Sigmoid colon (tissue), 7 donors: ENCODE measurements around the gene NAGS. TPM values are rescaled to one million over a fixed set of nuclear protein-coding genes. Genes with fewer than 3 reads are reported as not detected.

Experiments used
- DNase-seq: peaks from one replicate; pipeline ENCODE4 v3.0.0-alpha.2; 2019
- H3K27ac ChIP-seq, 4 donors: fragments of 200-600 bp; sonication (generic); one replicate each; pipeline ENCODE4 v1.5.1; 2016 to 2019; ENCODE audit warnings: mild to moderate bottlenecking in 1 of 4
- H3K27me3 ChIP-seq, 3 donors: fragments of 200-600 bp; sonication (generic); one replicate each; pipeline ENCODE4 v1.5.1; 2019; ENCODE audit warnings: mild to moderate bottlenecking in 1 of 3
- H3K36me3 ChIP-seq, 4 donors: fragments of 200-600 bp; sonication (generic); one replicate each; pipeline ENCODE4 v1.5.1; 2016 to 2019
- H3K4me1 ChIP-seq, 4 donors: fragments of 200-600 bp; sonication (generic); one replicate each; pipeline ENCODE4 v1.5.1; 2017 to 2019
- H3K4me3 ChIP-seq, 4 donors: fragments of 200-600 bp; sonication (generic); one replicate each; pipeline ENCODE4 v1.5.1; 2017 to 2019; ENCODE audit warnings: mild to moderate bottlenecking in 2 of 4, moderate library complexity in 1 of 4
- H3K9me3 ChIP-seq, 4 donors: fragments of 200-600 bp in 3 of 4; sonication (generic) in 3 of 4; one replicate each; pipeline versions ENCODE4 v1.5.1 to v1.6.1; 2013 to 2019
- EP300 ChIP-seq, 4 donors: sonication (generic); formaldehyde crosslinking; IDR thresholded peaks; one replicate each; pipeline ENCODE4 v1.6.1; 2017; ENCODE audit warnings: antibody characterized with exemption in 4 of 4
- POLR2A ChIP-seq, 2 donors: fragments of 450-650 bp; IDR thresholded peaks; one replicate each; pipeline ENCODE4 v1.6.1; 2016; ENCODE audit warnings: antibody characterized with exemption in 2 of 2, mild to moderate bottlenecking in 2 of 2, moderate library complexity in 2 of 2
- POLR2AphosphoS5 ChIP-seq, 4 donors: sonication (generic); formaldehyde crosslinking; IDR thresholded peaks; one replicate each; pipeline ENCODE4 v1.6.1; 2017; ENCODE audit warnings: antibody characterized with exemption in 4 of 4
- WGBS, 2 donors: extraction: QIAGEN DNeasy Blood & Tissue Kit; methylation state at CpG; one replicate each; pipeline ENCODE4 v1.1.7; 2013; 5-methylcytosine and 5-hydroxymethylcytosine counted together
- intact Hi-C: fragments of 100-400 bp; cut with DNase I; formaldehyde crosslinking; loops from one replicate; pipeline ENCODE4 v1.15.1; 2023
- polyA plus RNA-seq, 3 donors: library from polyadenylated mRNA; stranded (reverse); fragments of 200-250 nt; gene quantifications; one replicate each; pipeline ENCODE4 v1.2.3, GENCODE V29; 2013
- total RNA-seq, 4 donors: library from RNA; depleted of rRNA; stranded (reverse); fragments of >200 nt; gene quantifications; one replicate each; pipeline ENCODE4 v1.1.0, GENCODE V29; 2016
- TF ChIP-seq, protein P1 (sequence below), 4 experiments: fragments of 450-650 bp in 3 of 4; fragments of 200-600 bp in 1 of 4; IDR thresholded peaks; one replicate each; pipeline ENCODE4 v1.5.1; 2016 to 2019; ENCODE audit warnings: antibody characterized with exemption in 4 of 4, mild to moderate bottlenecking in 3 of 4, moderate library complexity in 2 of 4
- donor health status: healthy with polysubstance abuse.
- donor health status: Bipolar disorder and iron deficiency.
- donor health status: healthy.

The NAGS gene
- total and polyA plus RNA-seq, 7 donors, result 0.54 to 13.2 (median 1.4) TPM

DNA sequence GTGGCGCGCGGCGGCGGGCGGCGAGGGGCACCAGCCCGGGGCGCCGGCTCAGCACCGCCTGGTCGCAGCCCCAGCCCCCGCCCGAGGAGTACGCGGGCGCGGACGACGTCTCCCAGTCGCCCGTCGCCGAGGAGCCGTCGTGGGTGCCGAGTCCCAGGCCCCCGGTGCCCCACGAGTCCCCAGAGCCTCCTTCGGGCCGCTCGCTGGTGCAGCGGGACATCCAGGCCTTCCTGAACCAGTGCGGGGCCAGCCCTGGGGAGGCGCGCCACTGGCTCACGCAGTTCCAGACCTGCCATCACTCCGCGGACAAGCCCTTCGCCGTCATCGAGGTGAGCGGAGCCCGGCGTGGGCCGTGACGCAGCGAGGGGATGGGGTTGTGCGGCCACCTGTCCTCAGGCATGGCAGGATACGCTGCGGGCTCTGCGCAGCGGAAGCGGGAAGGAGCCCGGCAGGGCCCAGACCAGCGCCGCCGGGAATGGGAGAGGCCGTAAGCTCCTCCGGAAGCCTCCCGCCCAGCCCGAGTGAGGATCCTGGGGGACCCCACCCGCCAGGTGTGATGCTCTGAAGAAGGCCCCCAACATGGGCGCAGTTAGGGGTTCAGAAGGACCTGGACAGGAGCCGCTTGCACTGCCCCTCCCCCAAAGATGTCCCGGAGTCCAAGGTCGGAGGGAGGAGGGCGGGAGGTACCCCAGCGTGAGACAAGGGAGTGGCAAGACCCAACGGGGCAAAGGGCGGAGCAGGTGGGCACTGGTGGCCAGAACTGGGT is 522 bp downstream of the NAGS start:
- Histone ChIP-seq H3K36me3 (no peaks in the 10 kb centered on the region), H3K27me3 (peaks cover 22 to 65% (median 40%) of the 10 kb centered on the region in 3 donors), H3K4me1 (peaks cover 0 to 42% (median 40%) of the 10 kb centered on the region in 4 donors), H3K4me3 (peak overlapping the region in 3 of 4 donors; percentile 10 to 53 (median 53)), H3K27ac (no peak overlapping the region), H3K9me3 (no peaks in the 10 kb centered on the region)
- 1 to 3% methylated on average over 71 of the region's 71 CpGs for WGBS, 2 donors
- TF ChIP-seq, protein P1, sequence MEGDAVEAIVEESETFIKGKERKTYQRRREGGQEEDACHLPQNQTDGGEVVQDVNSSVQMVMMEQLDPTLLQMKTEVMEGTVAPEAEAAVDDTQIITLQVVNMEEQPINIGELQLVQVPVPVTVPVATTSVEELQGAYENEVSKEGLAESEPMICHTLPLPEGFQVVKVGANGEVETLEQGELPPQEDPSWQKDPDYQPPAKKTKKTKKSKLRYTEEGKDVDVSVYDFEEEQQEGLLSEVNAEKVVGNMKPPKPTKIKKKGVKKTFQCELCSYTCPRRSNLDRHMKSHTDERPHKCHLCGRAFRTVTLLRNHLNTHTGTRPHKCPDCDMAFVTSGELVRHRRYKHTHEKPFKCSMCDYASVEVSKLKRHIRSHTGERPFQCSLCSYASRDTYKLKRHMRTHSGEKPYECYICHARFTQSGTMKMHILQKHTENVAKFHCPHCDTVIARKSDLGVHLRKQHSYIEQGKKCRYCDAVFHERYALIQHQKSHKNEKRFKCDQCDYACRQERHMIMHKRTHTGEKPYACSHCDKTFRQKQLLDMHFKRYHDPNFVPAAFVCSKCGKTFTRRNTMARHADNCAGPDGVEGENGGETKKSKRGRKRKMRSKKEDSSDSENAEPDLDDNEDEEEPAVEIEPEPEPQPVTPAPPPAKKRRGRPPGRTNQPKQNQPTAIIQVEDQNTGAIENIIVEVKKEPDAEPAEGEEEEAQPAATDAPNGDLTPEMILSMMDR (IDR thresholded peaks at IDR 0.05), result no peak
- TF ChIP-seq POLR2AphosphoS5 (IDR thresholded peaks at IDR 0.05), result no peak
- no peak for TF ChIP-seq POLR2A (IDR thresholded peaks at IDR 0.05)
- TF ChIP-seq EP300 (IDR thresholded peaks at IDR 0.05), result no peak
- intact Hi-C loops, result no loop called here
- DNase-seq, result no peak

- 1 to 3% methylated on average over 59 of the region's 59 CpGs for WGBS, 2 donors
- peak overlapping the region; percentile 10 to 53 (median 48) for H3K4me3 ChIP-seq
- H3K9me3 ChIP-seq, result no peaks in the 10 kb centered on the region
- peak overlapping the region in 1 of 4 donors; percentile 66 for H3K27ac ChIP-seq
- H3K36me3 ChIP-seq, result peaks cover 0 to 5% (median 0%) of the 10 kb centered on the region in 4 donors
- H3K4me1 ChIP-seq, result peaks cover 0 to 42% (median 40%) of the 10 kb centered on the region in 4 donors
- intact Hi-C loops, result no loop called here
- peaks cover 22 to 65% (median 40%) of the 10 kb centered on the region in 3 donors for H3K27me3 ChIP-seq
- TF ChIP-seq, protein P1 (IDR thresholded peaks at IDR 0.05), result no peak
- TF ChIP-seq POLR2A (IDR thresholded peaks at IDR 0.05) (no peak), POLR2AphosphoS5 (IDR thresholded peaks at IDR 0.05) (no peak), EP300 (IDR thresholded peaks at IDR 0.05) (no peak)
- no peak for DNase-seq
These were observed 1.3 kb downstream of the NAGS start for GRCh38 chr17:44005527-44006271.

GRCh38 chr17:44006272-44006597 is 1.8 kb downstream of the NAGS start:
- DNase-seq, result no peak
- no peaks in the 10 kb centered on the region for H3K9me3 ChIP-seq
- H3K4me1 ChIP-seq, result peaks cover 0 to 42% (median 40%) of the 10 kb centered on the region in 4 donors
- 2% methylated on average over 21 of the region's 21 CpGs for WGBS, 2 donors
- H3K27ac ChIP-seq, result peak overlapping the region in 3 of 4 donors; percentile 5 to 66 (median 33)
- peak overlapping the region; percentile 10 to 53 (median 48) for H3K4me3 ChIP-seq
- intact Hi-C loops, result no loop called here
- H3K27me3 ChIP-seq, result peaks cover 22 to 65% (median 40%) of the 10 kb centered on the region in 3 donors
- H3K36me3 ChIP-seq, result peaks cover 0 to 7% (median 0%) of the 10 kb centered on the region in 4 donors
- TF ChIP-seq POLR2A (IDR thresholded peaks at IDR 0.05) (no peak), EP300 (IDR thresholded peaks at IDR 0.05) (no peak), POLR2AphosphoS5 (IDR thresholded peaks at IDR 0.05) (no peak)
- TF ChIP-seq, protein P1 (IDR thresholded peaks at IDR 0.05), result no peak

- Histone ChIP-seq H3K36me3 (peaks cover 0 to 12% (median 0%) of the 10 kb centered on the region in 4 donors), H3K4me3 (peak overlapping the region; percentile 10 to 53 (median 48)), H3K4me1 (peaks cover 0 to 42% (median 40%) of the 10 kb centered on the region in 4 donors), H3K9me3 (no peaks in the 10 kb centered on the region), H3K27ac (peak overlapping the region; percentile 5 to 66 (median 26)), H3K27me3 (peaks cover 22 to 61% (median 40%) of the 10 kb centered on the region in 3 donors)
- WGBS, 2 donors, result 0 to 1% methylated on average over 40 of the region's 40 CpGs
- intact Hi-C loops, result no loop called here
- peak; percentile 98 for DNase-seq
- TF ChIP-seq POLR2A (IDR thresholded peaks at IDR 0.05) (no peak), POLR2AphosphoS5 (IDR thresholded peaks at IDR 0.05) (peak in 2 of 4 donors; percentile 31 to 43)
- TF ChIP-seq, protein P1 (IDR thresholded peaks at IDR 0.05), result peak; percentile 26 to 50 (median 36)
These were observed 2.4 kb downstream of the NAGS start for GRCh38 chr17:44006598-44007345.
